Activated CD4-positive, alpha-beta T cell treated with anti-CD3 and anti-CD28 coated beads for 24 hours (primary cell): Measurements from ENCODE around the gene TBC1D8B.
"Not testable (repeated sequence)": the region's sequence is repeated elsewhere in the genome, so short reads cannot be mapped to it uniquely, and the experiment has no call there.

ENCODE experiments used
- DNase-seq, 2 donors: peaks; one replicate each; pipeline ENCODE4 v3.0.0-alpha.2; 2020; ENCODE audit warnings: low read depth in 2 of 2

The TBC1D8B gene

GRCh38 chrX:106802388-106803275 lies at the start of gene TBC1D8B:
TBC1D8B (plus strand) TSS chrX:106802673; CDS start chrX:106802854, 181 bp downstream.
- DNase-seq = no peak

DNA sequence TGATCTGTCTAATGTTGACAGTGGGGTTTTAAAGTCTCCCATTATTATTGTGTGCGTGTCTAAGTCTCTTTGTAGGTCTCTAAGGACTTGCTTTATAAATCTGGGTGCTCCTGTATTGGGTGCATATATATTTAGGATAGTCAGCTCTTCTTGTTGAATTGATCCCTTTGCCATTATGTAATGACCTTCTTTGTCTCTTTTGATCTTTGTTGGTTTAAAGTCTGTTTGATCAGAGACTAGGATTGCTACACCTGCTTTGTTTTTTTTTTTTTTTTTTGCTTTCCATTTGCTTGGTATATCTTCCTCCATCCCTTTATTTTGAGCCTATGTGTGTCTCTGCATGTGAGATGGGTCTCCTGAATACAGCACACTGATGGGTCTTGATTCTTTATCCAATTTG lies 33.2 kb upstream of the TBC1D8B start:
- not testable (repeated sequence) for DNase-seq

GRCh38 chrX:106774981-106775380 lies 27.5 kb upstream of the TBC1D8B start:
- DNase-seq = no peak

- DNase-seq = no peak
These were observed 22.2 kb upstream of the TBC1D8B start for GRCh38 chrX:106780264-106780663.

DNA sequence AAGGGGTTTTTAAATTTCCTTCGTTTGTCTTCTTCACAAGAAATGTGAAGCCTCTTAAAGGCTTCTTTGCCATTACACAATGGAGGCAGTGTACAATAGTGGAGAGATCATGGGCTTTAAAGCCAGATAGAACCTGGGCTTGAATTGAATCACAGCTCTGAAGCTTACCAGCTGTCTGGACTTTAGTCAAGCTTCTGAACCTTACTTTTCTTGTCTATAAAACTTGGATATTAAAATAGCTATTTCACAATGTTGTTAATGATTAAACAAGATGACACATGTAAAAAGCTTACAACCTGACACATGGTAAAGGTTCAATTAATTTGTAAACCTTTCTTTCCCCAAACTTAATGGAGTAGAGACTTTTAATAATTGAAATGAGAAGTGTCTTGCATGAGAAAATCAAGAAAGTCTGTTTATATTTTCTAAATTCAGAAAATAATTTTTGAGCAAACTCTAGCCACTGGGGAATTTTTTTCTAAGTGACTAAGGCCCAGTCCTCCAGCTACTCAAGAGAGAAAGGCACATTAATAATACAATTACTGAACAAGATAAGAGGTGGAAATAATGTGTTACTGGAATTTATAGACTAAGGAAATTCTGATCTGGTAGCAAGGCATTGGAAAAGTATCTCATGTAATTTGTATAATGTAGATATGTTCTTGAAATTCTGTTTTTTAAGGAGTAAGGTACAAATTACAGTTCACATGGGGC lies 21.7 kb upstream of the TBC1D8B start:
- DNase-seq = no peak

GRCh38 chrX:106783716-106784115 lies 18.8 kb upstream of the TBC1D8B start:
- no peak for DNase-seq

GRCh38 chrX:106791495-106791894 lies 11.0 kb upstream of the TBC1D8B start:
- no peak for DNase-seq

- DNase-seq = no peak
These were observed 448 bp upstream of the TBC1D8B start for GRCh38 chrX:106802063-106802387.

DNA sequence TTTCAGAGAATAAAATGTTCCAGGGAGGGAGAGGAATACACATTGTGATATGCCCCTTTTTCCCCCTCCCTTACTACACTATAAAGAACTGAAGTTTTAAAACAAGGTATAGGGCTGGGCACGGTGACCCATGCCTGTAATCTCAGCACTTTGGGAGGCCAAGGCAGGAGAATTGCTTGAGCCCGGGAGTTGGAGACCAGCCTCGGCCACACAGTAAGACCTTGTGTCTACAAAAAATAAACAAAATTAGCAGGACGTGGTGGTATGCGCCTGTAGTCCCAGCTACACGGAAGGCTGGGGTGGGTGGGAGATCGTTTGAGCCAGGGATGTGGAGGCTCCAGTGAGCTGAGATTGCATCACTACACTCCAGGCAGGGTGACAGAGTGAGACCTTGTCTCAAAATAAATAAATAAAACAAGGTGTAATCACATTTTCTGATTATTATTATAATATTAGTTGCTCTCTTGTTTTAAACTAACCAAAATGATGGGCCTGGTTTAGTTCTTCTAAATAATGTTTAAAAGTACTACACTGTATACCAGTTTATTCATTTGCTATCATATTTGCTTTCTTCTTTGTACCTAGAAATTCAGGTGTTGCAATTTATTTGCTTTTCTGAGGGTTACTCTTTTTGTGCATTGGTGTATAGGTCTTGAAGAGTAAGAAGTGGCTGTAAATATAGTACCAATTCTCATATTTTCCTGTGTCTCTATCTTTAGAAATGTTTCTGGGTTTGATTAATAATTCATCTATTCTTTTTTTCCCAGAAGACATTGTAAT lies 8.8 kb downstream of the TBC1D8B start:
- no peak for DNase-seq

DNA sequence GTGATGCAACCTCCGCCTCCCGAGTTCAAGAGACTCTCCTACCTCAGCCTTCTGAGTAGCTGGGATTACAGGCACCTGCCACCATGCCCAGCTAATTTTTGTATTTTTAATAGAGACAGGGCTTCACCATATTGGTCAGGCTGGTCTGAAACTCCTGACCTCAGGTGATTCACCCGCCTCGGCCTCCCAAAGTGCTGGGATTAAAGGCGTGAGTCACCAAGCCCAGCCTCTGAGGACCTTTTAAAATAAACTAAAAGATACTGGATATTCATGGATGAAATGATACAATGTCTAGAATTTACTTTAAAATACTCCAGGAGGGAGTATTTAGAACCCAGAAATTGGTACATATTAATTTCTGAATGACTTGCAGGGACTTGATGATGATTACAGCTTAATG lies 10.5 kb downstream of the TBC1D8B start:
- DNase-seq = not testable (repeated sequence)

- not testable (repeated sequence) for DNase-seq
These were observed 11.6 kb downstream of the TBC1D8B start for GRCh38 chrX:106814093-106814492.

DNA sequence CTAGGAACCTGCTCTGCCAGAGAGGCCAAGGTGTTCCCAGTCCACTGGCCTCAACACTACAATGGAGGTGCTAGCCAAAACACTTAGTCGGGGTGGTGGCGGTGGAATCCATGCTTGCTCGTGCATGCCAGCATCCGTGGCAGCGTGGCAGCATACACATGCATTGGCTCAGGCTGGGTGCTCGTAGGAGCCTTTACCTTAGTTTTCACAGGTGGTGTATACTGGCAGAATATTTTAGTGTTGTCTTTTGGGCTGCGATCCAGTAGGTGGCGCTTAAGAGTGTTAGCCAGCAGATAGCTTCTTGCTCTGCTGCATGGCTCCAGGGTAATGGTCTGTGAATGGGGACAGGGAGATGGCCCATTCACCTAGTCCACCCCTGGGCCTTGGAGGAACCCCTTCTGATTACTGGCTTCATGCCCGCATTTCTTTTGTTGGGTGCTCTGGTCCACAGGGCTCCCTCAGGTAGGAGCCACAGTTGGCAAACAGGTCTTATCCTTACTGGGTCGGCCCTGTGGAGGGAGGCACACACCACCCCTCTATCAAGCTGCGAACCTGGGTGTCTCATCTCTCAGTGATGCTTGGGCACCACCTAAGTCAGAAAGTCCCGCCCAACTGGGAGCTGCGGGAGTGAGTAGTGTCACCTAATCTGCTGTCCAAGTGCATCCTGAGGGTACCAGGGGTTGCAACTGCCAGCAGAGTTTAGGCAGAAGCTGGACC lies 60.7 kb downstream of the TBC1D8B start:
- DNase-seq = peak in 1 of 2 donors; percentile 13

- DNase-seq = no peak
These were observed 61.2 kb downstream of the TBC1D8B start for GRCh38 chrX:106863697-106864096.

- DNase-seq = not testable (repeated sequence)
These were observed 70.3 kb downstream of the TBC1D8B start for GRCh38 chrX:106872796-106873195.

- DNase-seq = no peak
These were observed 71.6 kb downstream of the TBC1D8B start for GRCh38 chrX:106874075-106874474.

- no peak for DNase-seq
These were observed 72.7 kb downstream of the TBC1D8B start for GRCh38 chrX:106875151-106875550.

GRCh38 chrX:106889468-106889867 lies 87.0 kb downstream of the TBC1D8B start:
- DNase-seq = no peak

- DNase-seq = no peak
These were observed 89.4 kb downstream of the TBC1D8B start for GRCh38 chrX:106891762-106892460.

- peak; percentile 22 to 38 for DNase-seq
These were observed 92.0 kb downstream of the TBC1D8B start for GRCh38 chrX:106894392-106894909.

DNA sequence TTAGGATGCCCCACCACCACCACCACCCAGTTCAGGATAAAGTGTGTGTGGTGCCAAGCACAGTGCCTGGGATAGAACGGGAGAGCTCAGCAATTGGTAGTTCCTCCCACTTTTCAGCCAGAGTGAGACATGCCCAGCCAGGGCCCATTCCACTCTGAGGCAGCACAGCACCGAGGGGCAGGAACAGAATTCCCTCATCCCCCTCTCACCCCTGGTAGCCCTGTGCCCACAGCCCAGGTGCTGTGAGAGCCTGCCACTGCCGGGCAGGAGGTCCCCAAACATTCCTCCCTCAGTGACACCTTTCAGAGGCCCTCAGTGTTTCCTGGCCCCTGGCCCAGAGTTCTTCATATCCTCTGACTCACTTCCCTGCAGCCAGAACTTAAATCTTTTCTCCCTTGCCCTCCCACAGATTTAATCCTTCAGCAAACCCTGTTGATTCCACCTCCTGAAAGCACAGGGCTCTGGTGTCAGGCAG lies 92.5 kb downstream of the TBC1D8B start:
- no peak for DNase-seq

DNA sequence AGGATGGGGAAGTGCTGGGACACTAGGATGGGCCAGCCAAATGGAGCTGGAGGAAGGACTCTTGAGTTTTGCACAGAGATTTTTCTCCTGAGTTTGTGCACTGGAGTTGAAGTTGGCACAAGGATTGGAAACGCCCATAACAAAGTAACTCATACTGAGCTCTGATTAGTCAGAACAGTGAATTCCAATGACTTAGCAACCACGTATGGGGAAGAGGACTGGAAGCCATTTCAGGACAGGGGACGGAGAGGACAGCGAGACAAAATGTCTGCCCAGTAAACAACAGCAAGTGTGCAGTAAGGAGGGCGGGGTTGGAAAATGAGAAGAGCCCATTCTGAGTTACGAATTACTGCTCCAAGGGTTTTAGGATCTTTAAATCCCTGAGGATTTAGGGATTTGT lies 94.8 kb downstream of the TBC1D8B start:
- DNase-seq = no peak
